Activated T-cell treated with anti-CD3 and anti-CD28 coated beads for 4 hours (primary cell): Measurements from ENCODE around the gene PLLP.

Experiments used
- DNase-seq: peaks from one replicate; pipeline ENCODE4 v3.0.0-alpha.2; 2020

The PLLP gene, protein sequence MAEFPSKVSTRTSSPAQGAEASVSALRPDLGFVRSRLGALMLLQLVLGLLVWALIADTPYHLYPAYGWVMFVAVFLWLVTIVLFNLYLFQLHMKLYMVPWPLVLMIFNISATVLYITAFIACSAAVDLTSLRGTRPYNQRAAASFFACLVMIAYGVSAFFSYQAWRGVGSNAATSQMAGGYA

DNA sequence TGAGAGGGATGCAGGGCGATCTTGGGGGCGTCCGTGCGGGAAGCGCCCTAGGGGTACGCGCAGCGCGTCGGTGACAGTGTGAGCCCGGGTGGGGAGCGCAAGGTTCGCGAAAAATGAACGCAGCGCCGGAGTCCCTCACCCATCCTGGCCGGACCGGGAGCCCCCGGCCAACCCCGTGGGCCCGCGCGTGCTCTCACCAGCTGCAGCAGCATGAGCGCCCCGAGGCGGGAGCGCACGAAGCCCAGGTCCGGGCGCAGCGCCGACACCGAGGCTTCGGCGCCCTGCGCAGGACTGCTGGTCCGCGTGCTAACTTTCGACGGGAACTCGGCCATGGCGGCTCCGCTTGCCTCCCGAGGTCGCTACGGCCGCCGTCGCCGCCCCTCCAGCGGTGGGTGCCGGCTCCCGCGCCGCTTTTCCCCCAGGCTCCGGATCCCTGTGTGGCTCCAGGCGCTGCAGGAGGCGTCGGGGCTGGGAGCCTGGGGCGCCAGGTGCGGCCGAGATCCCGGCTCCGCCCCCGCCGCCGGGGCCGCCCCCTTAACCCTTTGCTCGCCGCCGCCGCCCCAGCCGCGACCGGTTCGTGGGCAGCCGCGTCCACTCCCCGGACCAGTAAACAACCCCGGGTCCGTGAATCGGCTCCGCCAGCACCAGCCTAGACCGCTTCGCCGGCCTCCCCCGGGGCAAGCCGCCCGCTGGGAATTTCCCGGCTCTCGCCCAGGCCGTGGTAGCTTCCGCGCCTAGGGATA lies at the start of gene PLLP:
Gene PLLP, minus strand, starts transcription at position 464 of the 743 bp plus-strand sequence. Its CDS starts 132 bp downstream, at position 332.
- peak; percentile 32 for DNase-seq

DNA sequence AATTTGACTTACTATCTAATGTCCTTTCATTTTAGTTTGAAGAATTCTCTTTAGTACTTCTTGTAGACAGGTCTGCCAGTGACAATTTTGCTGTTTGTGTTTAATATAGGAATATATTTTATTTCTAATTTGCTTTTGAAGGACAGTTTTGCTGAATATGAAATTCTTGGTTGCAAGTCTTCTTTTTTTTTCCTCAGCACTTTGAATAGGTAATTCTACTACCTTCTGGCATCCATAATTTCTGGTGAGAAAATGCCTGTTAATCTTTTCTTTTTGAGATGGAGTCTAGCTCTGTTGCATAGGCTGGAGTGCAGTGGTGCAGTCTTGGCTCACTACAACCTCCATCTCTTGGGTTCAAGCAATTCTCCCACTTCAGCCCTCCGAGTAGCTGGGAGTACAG lies 48.9 kb upstream of the PLLP start:
- DNase-seq: no peak

DNA sequence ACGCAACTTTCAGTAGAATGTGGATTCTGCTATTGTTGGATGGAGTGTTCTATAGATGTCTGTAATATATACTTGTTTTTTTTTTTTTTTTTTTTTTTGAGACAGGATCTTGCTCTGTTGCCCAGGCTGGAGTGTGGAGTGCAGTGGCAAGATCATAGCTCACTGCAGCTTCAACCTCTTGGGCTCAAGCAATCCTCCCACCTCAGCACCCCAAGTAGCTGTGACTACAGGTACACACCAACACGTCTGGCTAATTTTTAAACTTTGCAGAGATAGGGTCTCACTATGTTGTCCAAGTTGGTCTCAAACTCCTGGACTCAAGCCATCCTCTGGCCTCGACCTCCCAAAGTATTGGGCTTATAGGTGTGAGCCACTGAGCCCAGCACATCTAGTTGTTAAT lies 46.9 kb upstream of the PLLP start:
- no peak for DNase-seq

DNA sequence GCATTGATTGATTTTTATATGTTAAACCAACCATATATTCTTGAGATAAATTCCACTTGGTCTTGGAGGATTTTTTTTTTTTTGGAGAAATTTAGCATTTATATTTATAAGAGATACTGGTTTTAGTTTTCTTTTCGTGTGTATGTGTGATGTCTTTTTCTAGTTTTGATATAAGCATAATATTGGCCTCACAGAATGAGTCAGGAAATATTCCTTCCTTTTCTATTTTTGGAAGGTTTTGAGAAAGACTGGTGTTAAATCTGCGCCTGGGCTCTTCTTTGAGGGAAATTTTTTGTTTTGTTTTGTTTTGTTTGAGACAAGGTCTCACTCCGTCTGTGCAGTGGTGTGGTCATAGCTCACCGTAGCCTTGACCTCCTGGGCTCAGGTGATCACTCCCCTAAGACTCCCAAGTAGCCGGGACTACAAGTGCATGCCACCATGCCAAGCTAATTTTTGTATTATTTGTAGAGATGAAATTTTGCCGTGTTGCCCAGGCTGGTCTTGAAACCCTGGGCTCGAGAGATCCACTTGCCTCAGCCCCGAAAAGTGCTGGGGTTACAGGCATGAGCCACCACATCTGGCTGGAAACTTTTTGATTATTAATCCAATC lies 45.4 kb upstream of the PLLP start:
- no peak for DNase-seq

DNA sequence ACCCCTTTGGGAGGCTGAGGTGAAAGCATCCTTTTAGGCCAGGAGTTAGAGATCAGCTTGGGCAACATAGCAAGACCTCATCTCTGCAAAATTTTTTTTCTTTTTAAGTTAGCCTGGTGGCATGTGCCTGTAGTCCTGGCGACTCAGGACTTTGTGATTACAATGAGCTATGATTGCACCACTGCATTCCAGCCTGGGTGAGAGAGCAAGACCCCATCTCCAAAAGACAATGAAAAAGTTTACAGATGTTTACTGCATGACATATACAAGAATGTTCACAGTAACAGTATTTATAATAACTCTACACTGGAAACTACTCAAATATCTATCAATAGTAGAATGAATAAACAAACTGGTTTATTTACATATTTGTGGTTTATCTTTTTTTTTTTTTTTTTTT lies 41.0 kb upstream of the PLLP start:
- DNase-seq: no peak

DNA sequence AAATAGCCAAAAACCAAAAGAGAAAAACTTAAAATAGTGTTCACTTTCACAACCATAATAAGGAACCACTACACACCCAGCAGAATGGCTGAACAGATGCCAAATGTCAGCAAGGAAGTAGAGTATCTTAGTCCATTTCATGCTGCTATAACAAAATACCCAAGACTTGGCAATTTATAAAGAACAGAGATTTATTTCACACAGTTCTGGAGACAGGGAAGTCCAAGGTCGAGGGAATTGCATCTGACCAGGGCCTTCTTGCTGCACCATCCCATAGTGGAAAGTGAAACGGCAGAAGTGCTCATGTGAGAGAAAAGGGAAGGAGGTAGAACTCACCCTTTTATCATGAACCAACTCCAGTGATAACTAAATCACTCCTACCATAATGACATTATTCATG lies 40.3 kb upstream of the PLLP start:
- no peak for DNase-seq

DNA sequence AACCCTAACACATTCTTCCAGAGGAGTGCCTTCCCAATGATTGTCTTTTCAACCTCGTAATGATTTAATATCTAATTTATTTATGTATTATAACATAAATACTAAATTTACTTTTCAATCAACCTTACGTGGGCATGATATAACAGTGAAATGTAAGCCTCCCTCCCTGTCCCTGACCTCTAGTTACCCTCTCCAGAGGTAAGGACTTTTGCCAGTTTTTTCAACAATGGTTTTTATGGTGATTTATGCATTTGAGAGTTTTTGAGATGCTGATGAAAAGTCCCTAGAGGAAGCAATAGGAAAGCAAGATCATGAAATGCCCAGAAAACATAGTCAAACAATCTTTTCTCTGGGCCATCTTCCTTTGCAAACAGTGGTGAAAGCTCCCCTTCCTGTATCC lies 35.2 kb upstream of the PLLP start:
- no peak for DNase-seq

DNA sequence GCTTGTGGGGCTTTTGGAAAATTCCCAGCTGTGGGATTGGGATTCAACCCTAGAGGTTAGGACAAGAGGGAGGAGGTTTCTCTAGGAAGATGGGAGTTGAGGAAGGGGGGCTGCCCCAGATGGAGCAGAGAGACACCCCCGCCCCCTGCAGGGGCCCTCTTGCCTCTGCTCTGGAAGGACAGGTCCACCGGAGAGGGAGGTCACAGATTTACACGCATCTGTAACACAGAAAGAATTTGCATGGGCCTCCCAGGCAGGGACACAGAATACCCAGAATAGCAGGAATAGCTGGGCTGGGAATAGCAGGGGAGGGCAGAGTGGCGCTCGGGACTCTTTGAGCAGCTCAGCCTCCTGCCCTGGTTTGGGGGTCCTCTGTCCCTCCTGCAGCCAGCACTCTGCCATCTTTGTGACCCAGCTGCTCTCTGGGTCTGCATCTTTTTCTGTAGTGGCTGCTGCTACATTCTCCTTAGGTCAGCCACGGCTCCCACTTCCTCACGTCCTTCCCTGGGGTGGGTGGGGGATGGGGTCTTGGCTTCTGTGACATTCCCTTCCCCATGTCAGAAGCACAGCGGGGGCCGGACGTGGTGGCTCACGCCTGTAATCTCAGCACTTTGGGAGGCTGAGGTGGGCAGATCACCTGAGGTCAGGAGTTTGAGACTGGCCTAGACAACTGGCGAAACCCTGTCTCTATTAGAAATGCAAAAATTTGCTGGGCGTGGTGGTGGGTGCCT lies 33.9 kb upstream of the PLLP start:
- DNase-seq: no peak

DNA sequence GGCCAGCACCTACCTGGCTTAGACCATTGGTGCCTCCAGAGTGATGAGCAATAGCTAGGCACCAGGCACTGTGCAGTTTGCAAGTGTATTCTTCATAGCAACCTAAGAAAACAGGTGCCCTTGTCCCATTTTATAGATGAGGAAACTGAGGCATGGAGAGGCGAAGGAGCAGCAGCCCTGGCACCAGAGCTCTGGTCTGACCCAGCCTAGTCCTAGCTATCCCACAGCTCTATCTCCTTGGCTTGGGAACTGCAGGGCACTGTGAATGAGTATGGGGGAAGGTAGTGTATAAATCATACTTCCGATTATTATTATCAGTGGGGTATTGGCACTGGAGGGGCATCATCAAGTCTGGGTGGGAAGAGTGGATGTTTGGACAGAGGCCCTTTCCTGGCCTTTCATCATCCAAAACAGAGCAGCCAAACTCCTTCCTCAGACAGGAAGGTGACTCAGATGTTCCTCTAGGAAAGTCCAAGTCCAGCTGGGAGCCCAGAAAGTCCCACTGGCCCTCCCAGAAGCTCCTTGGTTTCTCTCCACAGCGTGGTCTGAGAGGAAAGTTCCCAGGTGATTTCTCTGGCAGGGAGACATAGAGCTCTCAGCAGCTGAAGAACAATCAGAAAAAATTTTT lies 32.0 kb upstream of the PLLP start:
- DNase-seq: no peak

DNA sequence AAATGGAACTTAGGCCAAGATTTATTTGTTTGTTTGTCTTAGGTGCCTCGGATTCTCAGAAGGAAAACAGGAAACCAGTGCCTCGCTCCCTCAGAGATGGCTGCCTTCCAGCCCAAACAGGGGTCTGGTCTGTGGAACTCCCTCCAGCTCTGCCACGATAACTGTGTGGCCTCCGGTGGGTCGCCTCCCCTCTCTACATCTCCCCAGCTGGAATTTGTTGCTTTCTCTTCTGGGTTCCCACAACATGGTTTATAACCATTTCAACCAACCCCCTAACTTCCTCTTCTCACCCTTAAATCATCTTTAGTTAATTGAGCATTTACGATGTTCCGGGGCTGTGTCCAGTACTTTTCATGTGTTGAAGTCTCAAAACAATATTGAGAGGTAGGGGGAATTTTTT lies 30.9 kb upstream of the PLLP start:
- no peak for DNase-seq

DNA sequence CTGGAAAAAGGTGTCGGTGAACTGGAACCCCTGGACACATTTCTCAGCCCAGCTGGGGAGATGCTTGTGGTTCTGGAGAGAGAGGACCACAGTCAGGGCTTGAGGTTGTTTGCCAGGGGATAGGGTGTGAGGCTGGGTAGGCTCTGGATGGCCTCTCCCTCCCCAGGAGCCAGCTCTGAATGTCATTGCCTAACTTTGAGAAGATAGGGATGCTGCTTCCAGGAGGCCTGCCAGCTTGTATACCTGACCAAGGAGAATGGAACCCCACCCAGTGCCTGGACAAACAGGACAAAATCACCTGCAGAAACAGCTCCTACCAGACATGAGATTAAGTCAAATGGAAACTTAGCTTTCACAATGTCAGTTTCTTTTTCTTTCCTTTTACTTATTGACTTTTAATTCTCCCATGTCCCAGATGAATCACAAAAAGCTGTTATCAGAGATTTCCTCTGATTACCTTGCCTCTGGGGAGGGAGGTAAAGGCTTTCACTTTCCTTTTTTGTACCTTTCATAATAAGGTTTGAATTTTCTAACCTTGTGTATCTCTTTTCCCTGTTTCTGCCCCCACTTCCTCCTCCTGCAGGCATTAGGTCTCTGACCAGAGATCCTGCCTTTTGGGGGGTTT lies 29.8 kb upstream of the PLLP start:
- no peak for DNase-seq

DNA sequence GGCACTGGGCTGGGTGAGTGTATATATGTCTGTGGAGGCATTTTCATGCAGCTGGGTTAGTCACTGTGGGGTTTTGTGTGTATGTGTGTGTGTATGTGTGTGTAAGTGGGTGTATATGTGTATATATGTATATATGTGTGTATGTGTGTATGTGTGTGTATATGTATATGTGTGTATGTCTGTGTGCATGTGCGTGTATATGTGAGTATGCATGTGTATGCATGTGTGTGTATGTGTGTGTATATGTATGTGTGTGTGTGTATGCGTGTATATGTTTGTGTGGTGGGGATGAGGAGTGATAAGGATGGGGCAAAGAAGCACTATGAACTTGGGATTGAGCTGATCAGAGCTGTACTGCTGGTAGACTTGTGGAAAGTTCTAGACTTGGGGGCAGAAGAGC lies 29.0 kb upstream of the PLLP start:
- no peak for DNase-seq

DNA sequence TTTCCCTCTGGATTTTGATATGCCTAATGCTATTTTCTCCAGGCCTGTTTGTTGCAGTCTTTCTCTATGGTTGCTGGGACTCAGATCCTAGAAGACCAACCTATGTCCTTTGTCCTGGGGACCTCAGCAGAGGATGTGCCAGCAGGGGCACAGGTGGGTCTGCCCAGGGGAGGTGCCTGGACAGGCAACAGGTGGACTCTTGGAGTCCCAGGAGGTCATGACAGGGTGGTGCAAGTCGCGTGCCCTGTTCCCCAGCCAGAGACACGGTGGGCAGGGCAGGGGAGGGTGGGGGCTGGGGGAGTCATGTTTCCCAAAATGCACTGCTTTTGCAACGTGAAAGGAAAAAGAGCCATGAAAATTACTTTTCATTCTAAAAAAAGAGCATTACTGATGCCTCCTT lies 26.3 kb upstream of the PLLP start:
- no peak for DNase-seq

DNA sequence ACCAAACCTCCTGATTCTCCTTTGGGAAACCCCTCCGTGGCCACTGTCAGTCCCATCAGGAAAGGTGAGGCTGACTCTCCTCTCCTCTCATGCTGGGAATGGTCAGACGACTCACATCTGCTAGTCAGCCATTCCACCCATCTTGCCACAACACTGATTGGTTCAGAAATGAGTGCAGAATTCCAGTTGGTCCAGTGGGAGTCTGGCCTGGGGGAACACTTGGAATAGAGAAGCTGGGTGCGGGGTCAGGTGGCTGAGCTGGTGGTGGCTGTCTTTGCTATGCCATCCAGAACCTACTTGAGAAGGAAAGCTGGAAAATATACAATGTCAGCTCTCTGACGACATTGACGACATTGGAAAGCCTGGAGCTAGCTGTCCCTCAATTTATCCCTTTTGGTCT lies 23.6 kb upstream of the PLLP start:
- no peak for DNase-seq

DNA sequence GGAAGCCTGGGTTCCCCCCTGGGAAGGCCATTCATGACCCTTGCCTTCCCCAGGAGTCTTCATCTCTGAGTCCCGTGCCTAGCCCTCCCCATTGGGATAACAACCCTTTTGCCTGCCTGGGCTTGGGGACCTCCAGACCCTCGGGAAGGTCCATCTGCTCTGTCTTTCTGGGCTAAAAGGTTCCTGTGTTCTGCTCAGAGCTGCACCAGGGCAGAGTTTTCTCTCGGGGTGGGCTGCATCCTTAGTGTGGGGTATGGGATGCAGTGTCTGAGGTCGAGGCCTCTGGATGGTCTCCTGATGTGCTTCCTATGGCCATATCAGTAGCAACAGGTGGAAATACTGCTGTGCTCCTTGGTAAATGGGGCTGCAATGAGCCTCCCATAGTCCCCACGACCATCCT lies 22.9 kb upstream of the PLLP start:
- DNase-seq: no peak

DNA sequence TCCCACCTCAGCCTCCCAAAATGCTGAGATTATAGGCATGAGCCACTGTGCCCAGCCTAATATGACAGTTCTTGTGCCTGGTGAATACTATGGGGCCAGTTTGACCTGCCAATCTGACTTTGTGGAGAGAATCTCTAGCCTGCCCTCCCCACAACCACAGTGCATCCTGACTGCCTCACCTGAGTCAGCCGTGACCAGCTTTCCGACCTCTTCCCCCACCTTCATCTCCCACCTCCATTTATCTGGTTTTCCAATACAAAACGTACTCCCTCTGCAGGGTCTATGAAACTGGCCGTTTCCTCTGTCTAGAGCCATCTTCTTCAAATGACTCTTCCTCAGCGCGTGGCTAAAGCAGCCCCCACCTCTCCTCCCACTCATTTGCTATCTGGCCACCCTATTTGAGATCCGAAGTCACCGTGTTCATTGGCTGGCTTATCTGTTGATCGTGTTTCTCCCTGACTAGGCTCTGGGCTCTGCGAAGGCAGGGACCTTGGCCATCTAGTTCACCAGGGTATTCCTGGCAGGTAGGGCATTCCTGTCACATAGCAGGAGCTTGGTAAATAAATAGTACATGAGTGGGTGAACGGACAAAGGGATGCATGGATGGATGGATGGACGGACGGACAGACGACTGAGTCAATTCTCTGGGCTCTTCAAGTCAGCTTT lies 22.3 kb upstream of the PLLP start:
- DNase-seq: no peak

DNA sequence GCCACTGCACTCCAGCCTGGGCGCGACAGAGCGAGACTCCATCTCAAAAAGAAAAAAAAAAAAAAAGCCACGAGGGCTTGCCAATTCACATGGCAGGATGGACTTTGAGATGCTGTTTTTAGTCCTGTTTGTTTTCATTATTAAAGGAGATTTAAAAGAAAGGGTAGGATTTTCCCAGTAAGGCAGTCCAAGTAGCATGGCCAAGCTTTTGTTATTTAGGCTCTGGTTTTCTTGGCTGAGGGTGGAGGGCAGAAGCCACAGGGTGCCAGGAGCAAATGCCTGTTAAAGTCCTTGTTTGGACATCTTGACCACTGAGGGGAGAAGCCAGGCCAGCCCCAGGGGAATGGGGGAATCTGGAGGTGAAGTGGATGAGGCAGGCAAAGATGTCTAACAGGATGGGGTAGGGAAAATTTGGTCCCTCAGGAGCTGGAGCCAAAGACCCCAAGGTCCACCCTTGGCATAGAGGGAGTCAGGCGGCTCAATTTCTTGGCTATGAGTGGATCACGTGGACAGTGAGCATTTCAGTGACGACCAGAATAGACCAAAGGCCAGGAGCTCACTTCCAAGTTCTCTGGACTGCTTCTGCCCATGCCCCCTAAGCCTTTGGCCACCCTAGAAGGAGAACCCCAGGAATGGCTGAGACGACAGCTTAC lies 20.8 kb upstream of the PLLP start:
- no peak for DNase-seq

DNA sequence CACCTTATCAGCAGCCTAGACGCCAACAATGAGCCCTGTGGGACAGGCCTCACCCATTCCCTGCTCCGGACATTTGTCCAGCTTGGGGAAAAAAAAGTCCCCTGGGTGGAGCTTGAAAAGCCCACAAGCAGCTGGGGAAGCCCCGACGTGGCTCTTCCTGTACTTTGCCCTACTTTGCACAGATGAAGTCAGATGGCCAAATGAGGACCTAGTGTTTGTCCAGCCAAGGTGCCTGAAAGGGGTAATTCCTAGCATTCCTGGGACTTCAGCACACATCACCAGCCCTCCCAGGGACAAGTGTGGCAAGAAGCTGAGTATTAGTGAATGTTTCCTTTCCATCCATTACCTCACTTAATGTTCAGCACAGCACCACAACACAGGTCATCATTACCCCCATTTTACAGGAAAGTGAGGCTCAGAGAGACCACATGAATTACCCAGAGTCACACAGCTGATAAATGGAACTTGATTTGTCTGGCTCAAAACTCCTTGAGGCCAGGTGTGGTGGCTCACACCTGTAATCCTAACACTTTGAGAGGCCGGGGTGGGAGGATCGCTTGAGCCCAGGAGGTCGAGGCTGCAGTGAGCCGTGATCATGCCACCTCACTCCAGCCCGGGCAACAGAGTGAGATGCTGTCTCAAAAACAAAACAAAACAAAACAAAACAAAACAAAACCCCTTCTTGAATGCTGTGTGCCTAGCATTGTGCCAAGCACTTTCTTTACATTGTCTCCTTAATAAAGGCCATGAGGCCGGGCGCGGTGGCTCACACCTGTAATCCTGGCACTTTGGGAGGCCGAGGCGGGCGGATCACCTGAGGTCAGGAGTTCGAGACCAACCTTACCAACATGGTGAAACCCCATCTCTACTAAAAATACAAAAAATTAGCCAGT lies 19.9 kb upstream of the PLLP start:
- no peak for DNase-seq

DNA sequence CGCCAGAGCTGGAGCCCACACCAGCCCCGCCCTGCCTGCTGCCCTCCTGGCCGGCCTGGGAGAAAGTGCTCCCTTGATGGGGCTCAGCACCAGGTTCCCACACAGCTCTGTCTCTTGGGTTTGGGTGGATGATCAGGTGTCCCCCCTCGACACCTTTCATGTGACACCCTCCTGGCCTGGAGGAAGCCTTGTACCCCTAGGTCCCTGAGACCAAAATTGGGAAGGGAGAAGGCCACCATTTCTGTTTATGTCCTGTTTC lies 19.4 kb upstream of the PLLP start:
- no peak for DNase-seq

DNA sequence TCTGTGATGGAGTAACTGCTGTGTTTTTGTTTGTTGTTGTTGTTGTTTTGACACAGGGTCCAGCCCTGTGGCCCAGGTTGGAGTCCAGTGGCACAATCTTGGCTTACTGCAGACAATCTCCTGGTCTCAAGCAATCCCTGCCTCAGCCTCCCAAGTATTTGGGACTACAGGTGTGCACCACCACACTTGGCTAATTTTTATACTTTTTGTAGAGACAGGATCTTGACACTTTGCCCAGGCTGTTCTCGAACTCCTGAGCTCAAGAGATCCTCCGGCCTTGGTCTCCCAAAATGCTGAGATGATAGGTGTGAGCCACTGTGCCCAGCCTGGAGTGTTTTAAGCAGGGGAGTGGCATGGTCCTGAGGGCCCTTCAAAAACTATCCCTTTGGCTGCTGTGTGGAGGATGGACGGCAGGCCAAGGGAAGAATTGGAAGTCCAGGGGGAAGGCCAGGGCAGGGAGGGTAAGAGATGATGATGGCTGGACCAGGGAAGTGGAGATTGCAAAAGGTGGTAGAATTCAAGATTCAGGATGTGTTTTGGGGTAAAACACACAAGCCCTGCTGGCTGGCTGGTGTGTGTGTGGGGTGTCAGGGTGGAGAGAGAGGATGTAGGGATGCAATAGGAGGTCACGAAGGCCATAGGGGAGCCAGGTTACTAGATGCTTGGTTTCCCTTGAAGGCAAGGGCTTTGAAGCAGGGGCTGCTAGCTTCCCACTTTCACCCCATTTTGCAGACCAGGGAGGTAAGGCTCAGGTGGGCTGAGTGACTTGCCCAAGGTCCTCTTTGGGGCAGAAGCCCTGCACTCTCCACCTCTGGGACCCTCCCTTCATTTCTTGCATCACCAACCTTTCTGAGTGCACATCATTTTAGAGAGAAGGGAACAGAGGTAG lies 18.8 kb upstream of the PLLP start:
- no peak for DNase-seq
